Measurements from ENCODE around the gene TRAF3.

TRAF3 gene

DNA sequence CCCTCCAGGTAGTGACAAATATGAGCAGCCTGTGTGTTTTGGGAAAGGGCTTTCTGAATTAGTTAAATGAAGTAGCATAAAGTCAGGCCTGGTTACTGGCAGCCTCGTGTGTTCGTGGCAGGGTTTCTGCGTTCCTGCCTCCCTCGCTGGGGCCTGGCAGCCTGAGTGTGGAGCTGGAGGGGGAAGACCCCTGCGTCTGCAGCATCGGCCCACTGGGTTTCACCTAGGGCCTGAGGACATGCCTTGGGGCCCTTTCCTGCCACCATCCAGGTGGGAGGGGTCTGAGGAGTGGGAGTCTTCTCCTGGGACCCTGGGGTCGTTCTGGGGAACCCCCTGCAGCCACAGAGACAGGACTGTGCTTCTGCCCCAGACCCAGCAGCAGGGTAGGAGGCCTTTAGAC is 124.8 kb downstream of the TRAF3 start:
- DNase-seq (ENCODE audit: low read depth): no peak
- TF ChIP-seq, protein P1, sequence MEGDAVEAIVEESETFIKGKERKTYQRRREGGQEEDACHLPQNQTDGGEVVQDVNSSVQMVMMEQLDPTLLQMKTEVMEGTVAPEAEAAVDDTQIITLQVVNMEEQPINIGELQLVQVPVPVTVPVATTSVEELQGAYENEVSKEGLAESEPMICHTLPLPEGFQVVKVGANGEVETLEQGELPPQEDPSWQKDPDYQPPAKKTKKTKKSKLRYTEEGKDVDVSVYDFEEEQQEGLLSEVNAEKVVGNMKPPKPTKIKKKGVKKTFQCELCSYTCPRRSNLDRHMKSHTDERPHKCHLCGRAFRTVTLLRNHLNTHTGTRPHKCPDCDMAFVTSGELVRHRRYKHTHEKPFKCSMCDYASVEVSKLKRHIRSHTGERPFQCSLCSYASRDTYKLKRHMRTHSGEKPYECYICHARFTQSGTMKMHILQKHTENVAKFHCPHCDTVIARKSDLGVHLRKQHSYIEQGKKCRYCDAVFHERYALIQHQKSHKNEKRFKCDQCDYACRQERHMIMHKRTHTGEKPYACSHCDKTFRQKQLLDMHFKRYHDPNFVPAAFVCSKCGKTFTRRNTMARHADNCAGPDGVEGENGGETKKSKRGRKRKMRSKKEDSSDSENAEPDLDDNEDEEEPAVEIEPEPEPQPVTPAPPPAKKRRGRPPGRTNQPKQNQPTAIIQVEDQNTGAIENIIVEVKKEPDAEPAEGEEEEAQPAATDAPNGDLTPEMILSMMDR (conservative IDR thresholded peaks at IDR 0.05; ENCODE audit: low read depth, low read length): no peak
- no peak overlapping the region for H3K4me3 ChIP-seq (ENCODE audit: low read depth, low read length)

DNA sequence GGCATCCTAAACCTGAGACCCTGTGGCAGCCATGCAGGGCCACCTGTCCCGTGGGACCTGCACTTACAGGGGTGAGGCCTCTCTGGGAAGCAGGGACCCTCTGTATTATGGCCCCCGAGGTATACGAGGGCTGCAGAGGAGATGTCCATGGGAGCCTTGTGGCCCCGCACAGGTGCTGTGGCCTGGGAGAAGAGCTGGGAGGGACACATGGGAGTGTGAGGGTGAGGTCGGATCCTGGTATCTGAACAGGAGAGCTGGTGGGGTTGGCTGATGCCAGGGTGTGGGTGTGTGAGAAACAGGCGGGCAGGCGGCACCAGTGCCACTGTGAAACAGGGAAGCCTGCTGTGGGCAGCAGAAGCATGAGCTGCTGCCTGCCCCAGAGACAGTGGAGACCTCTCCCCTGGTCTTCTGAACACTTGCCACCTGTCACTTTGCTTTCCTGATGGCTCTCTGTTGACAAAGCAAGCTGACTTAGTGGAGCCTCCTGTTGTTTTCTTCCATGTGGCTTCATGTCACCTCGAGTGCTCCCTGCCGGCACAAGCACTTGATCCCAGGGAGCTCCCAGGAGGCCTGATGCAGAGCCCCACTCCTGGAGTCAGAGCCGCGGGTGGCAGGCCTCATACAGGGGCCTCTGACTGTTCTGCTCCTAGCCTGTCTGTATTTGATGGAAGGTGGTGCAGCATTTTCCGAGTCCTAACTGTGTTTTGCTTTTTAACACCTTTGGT is 125.4 kb downstream of the TRAF3 start:
- TF ChIP-seq, protein P1 (conservative IDR thresholded peaks at IDR 0.05; ENCODE audit: low read depth, low read length): no peak
- no peak for DNase-seq (ENCODE audit: low read depth)
- H3K4me3 ChIP-seq (ENCODE audit: low read depth, low read length): no peak overlapping the region

DNA sequence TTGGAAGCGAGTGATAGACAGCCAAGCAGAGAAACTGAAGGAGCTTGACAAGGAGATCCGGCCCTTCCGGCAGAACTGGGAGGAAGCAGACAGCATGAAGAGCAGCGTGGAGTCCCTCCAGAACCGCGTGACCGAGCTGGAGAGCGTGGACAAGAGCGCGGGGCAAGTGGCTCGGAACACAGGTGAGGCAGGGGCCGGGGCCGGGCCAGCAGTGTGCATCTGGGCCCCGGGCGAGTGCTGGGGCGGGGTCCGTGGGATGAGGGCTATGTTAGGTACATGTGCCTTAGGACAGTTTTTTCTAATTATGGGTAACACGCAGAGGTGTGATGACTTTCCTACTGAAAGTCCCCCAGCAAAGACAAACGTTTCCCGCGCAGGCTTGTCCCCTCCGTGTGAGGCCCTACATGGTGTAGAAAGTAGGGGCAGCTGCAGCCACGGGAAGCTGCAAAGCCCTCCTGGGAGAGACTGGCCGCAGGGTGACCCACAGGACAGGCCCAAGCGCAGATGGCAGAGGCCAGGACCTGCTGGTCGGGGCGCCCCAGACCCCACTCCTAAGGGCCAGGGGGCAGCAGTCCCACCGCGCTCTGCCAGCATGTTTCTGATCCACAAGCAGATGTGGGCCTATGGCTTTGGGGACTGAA is 126.1 kb downstream of the TRAF3 start:
- TF ChIP-seq, protein P1 (conservative IDR thresholded peaks at IDR 0.05; ENCODE audit: low read depth, low read length): no peak
- no peak overlapping the region for H3K4me3 ChIP-seq (ENCODE audit: low read depth, low read length)
- no peak for DNase-seq (ENCODE audit: low read depth)

DNA sequence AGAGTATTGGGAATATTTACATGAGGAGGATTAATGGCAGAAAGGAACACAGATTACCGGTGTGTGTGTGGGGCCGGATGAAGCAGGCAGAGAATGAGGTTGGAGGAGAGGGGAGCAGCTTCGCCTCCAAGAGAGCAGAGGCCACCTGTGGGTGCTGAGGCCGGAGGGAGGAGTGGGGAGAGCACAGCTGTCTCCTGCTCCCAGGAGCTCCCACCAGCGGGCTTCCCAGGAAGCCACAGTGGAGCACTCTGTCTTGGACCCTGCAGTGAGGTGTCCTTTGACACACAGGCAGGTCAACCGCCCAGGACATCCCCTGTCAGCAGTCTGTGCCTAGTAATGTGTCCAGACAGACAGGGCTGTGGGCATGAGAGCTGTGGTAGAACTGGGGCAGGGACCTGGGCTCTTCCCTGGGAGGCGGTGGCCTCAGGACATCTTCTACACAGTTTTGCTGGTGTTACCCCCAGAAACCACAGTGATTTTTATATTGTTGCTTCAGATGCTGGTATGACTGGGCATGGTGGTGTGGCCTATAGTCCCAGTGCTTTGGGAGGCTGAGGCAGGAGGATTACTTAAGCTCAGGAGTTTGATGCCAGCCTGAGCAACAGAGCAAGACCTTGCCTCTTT is 126.8 kb downstream of the TRAF3 start:
- TF ChIP-seq, protein P1 (conservative IDR thresholded peaks at IDR 0.05; ENCODE audit: low read depth, low read length): no peak
- DNase-seq (ENCODE audit: low read depth): no peak
- H3K4me3 ChIP-seq (ENCODE audit: low read depth, low read length): no peak overlapping the region

DNA sequence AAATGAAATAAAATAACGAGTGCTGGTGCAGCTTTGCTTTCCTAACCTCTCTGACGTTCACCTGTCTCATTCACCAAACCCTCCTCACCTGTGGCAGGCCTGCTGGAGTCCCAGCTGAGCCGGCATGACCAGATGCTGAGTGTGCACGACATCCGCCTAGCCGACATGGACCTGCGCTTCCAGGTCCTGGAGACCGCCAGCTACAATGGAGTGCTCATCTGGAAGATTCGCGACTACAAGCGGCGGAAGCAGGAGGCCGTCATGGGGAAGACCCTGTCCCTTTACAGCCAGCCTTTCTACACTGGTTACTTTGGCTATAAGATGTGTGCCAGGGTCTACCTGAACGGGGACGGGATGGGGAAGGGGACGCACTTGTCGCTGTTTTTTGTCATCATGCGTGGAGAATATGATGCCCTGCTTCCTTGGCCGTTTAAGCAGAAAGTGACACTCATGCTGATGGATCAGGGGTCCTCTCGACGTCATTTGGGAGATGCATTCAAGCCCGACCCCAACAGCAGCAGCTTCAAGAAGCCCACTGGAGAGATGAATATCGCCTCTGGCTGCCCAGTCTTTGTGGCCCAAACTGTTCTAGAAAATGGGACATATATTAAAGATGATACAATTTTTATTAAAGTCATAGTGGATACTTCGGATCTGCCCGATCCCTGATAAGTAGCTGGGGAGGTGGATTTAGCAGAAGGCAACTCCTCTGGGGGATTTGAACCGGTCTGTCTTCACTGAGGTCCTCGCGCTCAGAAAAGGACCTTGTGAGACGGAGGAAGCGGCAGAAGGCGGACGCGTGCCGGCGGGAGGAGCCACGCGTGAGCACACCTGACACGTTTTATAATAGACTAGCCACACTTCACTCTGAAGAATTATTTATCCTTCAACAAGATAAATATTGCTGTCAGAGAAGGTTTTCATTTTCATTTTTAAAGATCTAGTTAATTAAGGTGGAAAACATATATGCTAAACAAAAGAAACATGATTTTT is 128.2 kb downstream of the TRAF3 start:
- no peak overlapping the region for H3K4me3 ChIP-seq (ENCODE audit: low read depth, low read length)
- TF ChIP-seq, protein P1 (conservative IDR thresholded peaks at IDR 0.05; ENCODE audit: low read depth, low read length): no peak
- no peak for DNase-seq (ENCODE audit: low read depth)

DNA sequence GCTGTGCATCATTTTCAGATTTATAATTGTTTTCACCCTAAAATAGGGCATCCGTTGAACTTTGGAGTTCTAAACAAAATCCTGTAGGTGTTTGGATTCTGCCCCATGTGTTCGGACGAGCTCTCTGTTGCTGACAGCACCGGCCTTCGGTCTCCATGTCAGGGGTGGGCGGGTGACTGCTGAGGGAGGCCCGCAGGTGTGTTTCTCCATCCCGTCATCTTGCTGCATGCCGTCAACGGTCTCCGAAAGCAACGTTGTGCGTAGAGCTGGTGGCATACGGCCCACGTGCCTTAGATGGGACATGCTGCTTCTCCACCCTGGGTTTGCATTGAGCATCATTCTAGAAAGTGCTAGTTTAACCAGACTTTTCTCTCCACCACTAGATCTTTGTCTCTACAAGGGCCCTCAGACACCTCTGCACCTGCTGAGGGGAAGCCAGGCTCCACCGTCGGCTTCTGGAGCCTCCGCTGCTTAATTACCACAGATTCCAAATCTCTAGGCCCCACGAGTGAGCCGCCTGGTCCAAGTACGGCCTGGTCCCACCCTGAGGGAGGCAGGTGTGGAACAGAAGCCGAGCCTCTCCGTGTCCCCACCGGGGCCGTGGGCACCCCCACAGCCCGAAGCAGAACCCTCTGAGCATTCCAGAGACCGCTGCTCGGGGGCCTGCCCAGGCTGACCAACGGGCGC is 129.5 kb downstream of the TRAF3 start:
- TF ChIP-seq, protein P1 (conservative IDR thresholded peaks at IDR 0.05; ENCODE audit: low read depth, low read length): no peak
- no peak for DNase-seq (ENCODE audit: low read depth)

More for the DNA sequence above, 129.5 kb downstream of the TRAF3 start:
- H3K4me3 ChIP-seq (ENCODE audit: low read depth, low read length): no peak overlapping the region
